NK-92 (cell line): ENCODE measurements around the gene HNRNPA2B1.
"Not testable (repeated sequence)": the region's sequence is repeated elsewhere in the genome, so short reads cannot be mapped to it uniquely, and the experiment has no call there.

ENCODE experiments used
- DNase-seq: peaks from one replicate; lab custom pipeline; 2025; ENCODE audit not compliant: unreplicated experiment; lab: John Stamatoyannopoulos, UW

HNRNPA2B1 gene

DNA sequence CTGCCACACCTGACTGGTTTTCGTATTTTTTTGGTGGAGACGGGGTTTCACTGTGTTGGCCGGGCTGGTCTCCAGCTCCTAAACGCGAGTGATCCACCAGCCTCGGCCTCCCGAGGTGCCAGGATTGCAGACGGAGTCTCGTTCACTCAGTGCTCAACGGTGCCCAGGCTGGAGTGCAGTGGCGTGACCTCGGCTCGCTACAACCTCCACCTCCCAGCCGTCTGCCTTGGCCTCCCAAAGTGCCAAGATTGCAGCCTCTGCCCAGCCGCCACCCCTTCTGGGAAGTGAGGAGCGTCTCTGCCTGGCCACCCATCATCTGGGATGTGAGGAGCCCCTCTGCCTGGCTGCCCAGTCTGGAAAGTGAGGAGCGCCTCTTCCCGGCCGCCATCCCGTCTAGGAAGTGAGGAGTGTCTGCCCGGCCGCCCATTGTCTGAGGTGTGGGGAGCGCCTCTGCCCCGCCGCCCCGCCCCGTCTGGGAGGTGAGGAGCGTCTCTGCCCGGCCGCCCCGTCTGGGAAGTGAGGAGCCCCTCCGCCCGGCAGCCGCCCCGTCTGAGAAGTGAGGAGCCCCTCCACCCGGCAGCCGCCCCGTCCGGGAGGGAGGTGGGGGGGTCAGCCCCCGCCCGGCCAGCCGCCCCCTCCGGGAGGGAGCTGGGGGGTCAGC is 52.8 kb downstream of the HNRNPA2B1 start:
- DNase-seq, result not testable (repeated sequence)

GRCh38 chr7:26147030-26147429 is 53.5 kb downstream of the HNRNPA2B1 start:
- no peak for DNase-seq

GRCh38 chr7:26145238-26145637 is 55.3 kb downstream of the HNRNPA2B1 start:
- DNase-seq, result no peak

GRCh38 chr7:26144184-26145080 is 56.1 kb downstream of the HNRNPA2B1 start:
- no peak for DNase-seq

DNA sequence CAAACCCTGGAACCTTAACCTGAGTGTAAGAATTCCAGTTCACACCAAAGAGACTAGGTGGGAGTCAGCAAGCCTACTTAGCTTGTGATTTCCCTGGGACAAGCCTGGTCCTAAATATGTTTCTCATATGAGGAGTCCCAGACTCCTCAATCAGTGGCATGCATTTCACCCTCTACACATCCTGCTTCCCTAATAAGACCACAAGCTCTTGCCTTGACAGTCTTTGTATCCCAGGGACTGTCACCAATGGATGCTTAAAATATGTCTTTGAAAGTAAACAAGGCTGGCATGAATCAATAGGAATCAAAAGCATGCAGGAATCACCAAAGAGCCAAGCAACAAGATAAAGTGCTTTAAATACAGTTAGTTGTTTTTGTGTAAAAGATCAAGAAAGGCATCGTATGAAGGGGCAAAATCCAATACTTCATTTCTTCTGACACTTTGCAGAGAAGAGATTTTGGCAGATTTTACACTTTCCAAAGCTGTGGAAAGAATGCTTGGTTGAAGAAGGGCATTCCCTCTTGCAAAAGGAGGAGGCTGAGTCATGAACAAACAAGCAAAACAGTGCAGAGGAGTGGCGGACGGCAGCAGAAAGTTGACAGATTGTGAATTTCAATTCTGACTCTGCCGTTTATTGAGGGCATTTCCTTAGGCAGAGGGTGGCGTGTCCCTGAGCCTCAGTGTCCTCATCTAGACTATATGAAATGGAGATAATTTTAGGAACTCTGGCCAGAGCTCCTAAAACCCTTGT is 57.1 kb downstream of the HNRNPA2B1 start:
- DNase-seq, result no peak

- DNase-seq, result no peak
These were observed 59.5 kb downstream of the HNRNPA2B1 start for GRCh38 chr7:26141077-26141476.

DNA sequence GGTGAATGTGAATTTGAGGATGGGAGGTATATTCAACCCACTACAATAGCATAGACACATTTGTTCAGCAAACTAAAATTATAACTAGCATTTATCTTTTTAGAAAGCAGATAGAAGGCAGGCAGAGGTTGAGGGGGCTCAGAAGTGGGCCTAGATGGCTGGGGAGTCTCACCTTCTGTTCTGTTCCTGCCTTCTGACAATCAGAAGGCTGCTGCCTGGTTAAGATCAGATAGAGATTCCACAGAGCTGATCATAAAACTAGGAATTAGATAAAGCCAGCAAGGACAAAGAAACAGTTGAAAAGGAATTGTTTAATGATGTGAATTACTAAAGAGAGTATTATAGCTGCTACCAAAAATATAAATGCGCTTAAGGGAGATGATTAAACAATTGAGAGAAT is 60.2 kb downstream of the HNRNPA2B1 start:
- no peak for DNase-seq
